SK-N-SH (cell line): ENCODE measurements around the gene SYPL2. TPM values are rescaled to one million over a fixed set of nuclear protein-coding genes. Genes with fewer than 3 reads are reported as not detected.

Experiments
- CTCF ChIA-PET: fragments of 300-600, 350-600 bp; formaldehyde crosslinking; extraction: SDS; loops from one replicate; lab custom pipeline; 2021; lab: Yijun Ruan, JAX
- POLR2A ChIA-PET: fragments of 350-600 bp; sonication (Branson Sonifier 250); formaldehyde crosslinking; extraction: SDS; loops from one replicate; lab custom pipeline; 2020; ENCODE audit warnings: antibody characterized with exemption, inconsistent platforms; lab: Yijun Ruan, JAX
- DNase-seq: peaks from one replicate; pipeline ENCODE4 v3.0.0; 2012
- H2AFZ ChIP-seq: fragments of 200-600 bp; sonication (generic); 2 replicates; pipeline ENCODE4 v1.8.1; 2016; ENCODE audit warnings: antibody characterized with exemption, mild to moderate bottlenecking, low read depth
- H3F3A ChIP-seq: fragments of 200-600 bp; sonication (generic); replicated peaks from 2 replicates; pipeline ENCODE3; 2016; ENCODE audit warnings: antibody characterized with exemption, mild to moderate bottlenecking; ENCODE audit not compliant: insufficient read depth
- H3K27ac ChIP-seq, 2 experiments: fragments of 200-500 bp in 1 of 2; fragments of 200-600 bp in 1 of 2; sonication (Bioruptor generic) in 1 of 2; sonication (generic), shearing (Covaris generic) in 1 of 2; 2 replicates each; pipeline versions ENCODE4 v1.5.1 to v1.6.1; 2014 to 2016; ENCODE audit warnings: low read depth in 2 of 2, inconsistent platforms in 1 of 2, low read length in 1 of 2, mild to moderate bottlenecking in 1 of 2, mixed read lengths in 1 of 2
- H3K27me3 ChIP-seq: fragments of 200-600 bp; sonication (generic), shearing (Covaris generic); 2 replicates; pipeline ENCODE4 v1.6.1; 2016; ENCODE audit warnings: mixed run types; ENCODE audit not compliant: insufficient read depth
- H3K36me3 ChIP-seq, 2 experiments: fragments of 200-500 bp in 1 of 2; fragments of 200-600 bp in 1 of 2; sonication (Bioruptor generic) in 1 of 2; sonication (generic) in 1 of 2; replicated peaks in 1 of 2; 2 replicates each; pipeline versions ENCODE3 to v1.5.1; 2014 to 2016; ENCODE audit warnings: low read length in 1 of 2, mild to moderate bottlenecking in 1 of 2; ENCODE audit not compliant: insufficient read depth in 2 of 2, control insufficient read depth in 1 of 2
- H3K4me1 ChIP-seq, 2 experiments: fragments of 200-500 bp in 1 of 2; fragments of 200-600 bp in 1 of 2; sonication (Bioruptor generic) in 1 of 2; sonication (generic), shearing (Covaris generic) in 1 of 2; 2 replicates each; pipeline versions ENCODE4 v1.5.1 to v1.6.1; 2014 to 2016; ENCODE audit warnings: low read depth in 1 of 2, low read length in 1 of 2, mixed run types in 1 of 2; ENCODE audit not compliant: insufficient read depth in 2 of 2, control insufficient read depth in 1 of 2
- H3K4me2 ChIP-seq: fragments of 200-600 bp; sonication (generic), shearing (Covaris generic); 2 replicates; pipeline ENCODE4 v1.6.1; 2017; ENCODE audit warnings: mixed run types
- H3K4me3 ChIP-seq, 2 experiments: fragments of 200-500 bp in 1 of 2; fragments of 200-600 bp in 1 of 2; sonication (Bioruptor generic) in 1 of 2; sonication (generic), shearing (Covaris generic) in 1 of 2; 2 replicates each; pipeline versions ENCODE4 v1.5.1 to v1.8.1; 2014 to 2016; ENCODE audit warnings: low read depth in 2 of 2, inconsistent platforms in 1 of 2, low read length in 1 of 2, mild to moderate bottlenecking in 1 of 2, mixed read lengths in 1 of 2, moderate library complexity in 1 of 2
- H3K79me2 ChIP-seq: fragments of 200-600 bp; sonication (generic); 2 replicates; pipeline ENCODE4 v1.8.1; 2017; ENCODE audit warnings: mild to moderate bottlenecking; ENCODE audit not compliant: insufficient read depth
- H3K9ac ChIP-seq: fragments of 200-600 bp; sonication (generic); 2 replicates; pipeline ENCODE4 v1.6.1; 2017; ENCODE audit warnings: mixed run types
- H3K9me2 ChIP-seq: fragments of 200-600 bp; sonication (generic); 2 replicates; pipeline ENCODE4 v1.6.1; 2017; ENCODE audit warnings: mixed run types
- H3K9me3 ChIP-seq: fragments of 200-600 bp; sonication (generic); 2 replicates; pipeline ENCODE4 v1.6.1; 2017; ENCODE audit warnings: mixed run types, mild to moderate bottlenecking, moderate library complexity
- H4K20me1 ChIP-seq: fragments of 200-600 bp; sonication (generic); 2 replicates; pipeline ENCODE4 v1.6.1; 2017; ENCODE audit warnings: mild to moderate bottlenecking, mixed run types; ENCODE audit not compliant: insufficient read depth
- CTCF ChIP-seq: fragments of 200-600 bp; sonication (generic); IDR thresholded peaks from 2 replicates; pipeline ENCODE4 v1.6.1; 2017; ENCODE audit warnings: antibody characterized with exemption, mild to moderate bottlenecking, moderate library complexity
- ELF1 ChIP-seq: IDR thresholded peaks from 2 replicates; pipeline ENCODE4 v1.4.0; 2012
- FOXJ3 ChIP-seq: sonication (generic); formaldehyde crosslinking; IDR thresholded peaks from 2 replicates; pipeline ENCODE4 v1.5.1; 2020; ENCODE audit warnings: mild to moderate bottlenecking, missing genetic modification reagents
- IRF3 ChIP-seq: fragments of 150-350 bp; IDR thresholded peaks from 2 replicates; pipeline ENCODE4 v1.6.1; 2016; ENCODE audit warnings: mild to moderate bottlenecking, low read depth, low read length
- JUND ChIP-seq: IDR thresholded peaks from 2 replicates; pipeline ENCODE4 v1.4.0; 2012
- MEF2A ChIP-seq: IDR thresholded peaks from 2 replicates; pipeline ENCODE4 v1.4.0; 2012; ENCODE audit warnings: low read depth, borderline replicate concordance
- MXI1 ChIP-seq: IDR thresholded peaks from 2 replicates; pipeline ENCODE4 v1.6.1; 2012; ENCODE audit warnings: mild to moderate bottlenecking, low read depth, low read length, improper control_type of control experiment
- RAD21 ChIP-seq: IDR thresholded peaks from 2 replicates; pipeline ENCODE4 v1.6.1; 2012; ENCODE audit warnings: mild to moderate bottlenecking, low read length
- RXRA ChIP-seq: IDR thresholded peaks from 2 replicates; pipeline ENCODE4 v1.4.0; 2012; ENCODE audit warnings: low read depth, mild to moderate bottlenecking, borderline replicate concordance
- SMC3 ChIP-seq: IDR thresholded peaks from 2 replicates; pipeline ENCODE4 v1.6.1; 2012; ENCODE audit warnings: low read depth, low read length, improper control_type of control experiment
- USF1 ChIP-seq: IDR thresholded peaks from 2 replicates; pipeline ENCODE4 v1.4.0; 2012; ENCODE audit warnings: low read depth, borderline replicate concordance
- WGBS: methylation state at CpG from one replicate; pipeline ENCODE4 v1.1.6; 2017; ENCODE audit warnings: low lambda C conversion rate; 5-methylcytosine and 5-hydroxymethylcytosine counted together
- polyA plus RNA-seq, 3 experiments: library from polyadenylated mRNA; depleted of rRNA; stranded (reverse); fragments of >200 nt; gene quantifications; 2 replicates each; pipeline ENCODE4 v1.2.3, GENCODE V29; 2012

SYPL2 gene
- polyA plus RNA-seq, 1 of the 3 experiments (the other 2 are of a cell fraction) = 0.03 TPM

- ChIA-PET POLR2A (interaction anchor here (0.6 to 1.3 kb wide), 4 partner anchors 12 to 123 kb away, joined by 3 to 4 read pairs (median 3); partner anchors contain the start of gene AMIGO1), CTCF (interaction anchor here (0.9 to 40.2 kb wide), 19 partner anchors 9 to 277 kb away, joined by 3 to 1710 read pairs (median 4); partner anchors contain the start of genes AMIGO1, ATXN7L2, CYB561D1 and GNAI3)
- H3K27me3 ChIP-seq = no peaks in the 10 kb centered on the region
- TF ChIP-seq USF1 (no peak), MEF2A (no peak), SMC3 (no peak), ELF1 (no peak), RXRA (no peak), FOXJ3 (CRISPR knock-in tag) (no peak), JUND (no peak)
- no peaks in the 10 kb centered on the region for H4K20me1 ChIP-seq
- no peaks in the 10 kb centered on the region for H3K9me3 ChIP-seq
- peaks cover 5 to 17% of the 10 kb centered on the region in 2 experiments for H3K36me3 ChIP-seq
- H3K27ac ChIP-seq = no peak overlapping the region; a peak in 1 of 4 replicates
- no peak overlapping the region for H3K4me3 ChIP-seq
- 69% methylated on average over 9 of the region's 9 CpGs for WGBS
- DNase-seq = no peak
- H3K4me1 ChIP-seq = peaks cover 0 to 24% of the 10 kb centered on the region in 2 experiments; a peak in 2 of 4 replicates
- no peaks in the 10 kb centered on the region for H3F3A ChIP-seq
- no peak overlapping the region for H3K9ac ChIP-seq
- H3K79me2 ChIP-seq = peaks cover 19% of the 10 kb centered on the region
- no peak overlapping the region for H2AFZ ChIP-seq
- H3K9me2 ChIP-seq = no peaks in the 10 kb centered on the region
- H3K4me2 ChIP-seq = no peak overlapping the region
These were observed 31.3 kb downstream of the SYPL2 start for GRCh38 chr1:109497449-109498160.

GRCh38 chr1:109498161-109498801 is 31.9 kb downstream of the SYPL2 start:
- no peaks in the 10 kb centered on the region for H3K9me2 ChIP-seq
- peaks cover 19% of the 10 kb centered on the region for H3K79me2 ChIP-seq
- CTCF ChIA-PET = interaction anchor here (0.7 to 40.2 kb wide), 25 partner anchors 9 to 275 kb away, joined by 3 to 1710 read pairs (median 4); partner anchors contain the start of genes AMIGO1, ATXN7L2, CYB561D1 and GNAI3
- no peaks in the 10 kb centered on the region for H3K9me3 ChIP-seq
- DNase-seq = peak; percentile 87
- H3K36me3 ChIP-seq = peaks cover 5 to 17% of the 10 kb centered on the region in 2 experiments
- H3K4me2 ChIP-seq = no peak overlapping the region
- WGBS = 65% methylated on average over 6 of the region's 12 CpGs
- POLR2A ChIA-PET = interaction anchor here (0.6 to 3.3 kb wide), 4 partner anchors 11 to 122 kb away, joined by 3 to 13 read pairs (median 3); partner anchors contain the start of gene AMIGO1
- no peaks in the 10 kb centered on the region for H4K20me1 ChIP-seq
- no peak for TF ChIP-seq RXRA
- peak; percentile 94 for TF ChIP-seq SMC3
- TF ChIP-seq IRF3 = no peak
- TF ChIP-seq RAD21 = peak; percentile 77
- TF ChIP-seq MXI1 = peak; percentile 37; the same call in 1 of the 2 replicates
- TF ChIP-seq CTCF = peak; percentile 62
- H3K9ac ChIP-seq = no peak overlapping the region
- H3K4me3 ChIP-seq = no peak overlapping the region; a peak in 1 of 4 replicates
- peak overlapping the region in 1 of 2 experiments; percentile 67; a peak in 2 of 4 replicates for H3K27ac ChIP-seq
- H3F3A ChIP-seq = no peaks in the 10 kb centered on the region
- peaks cover 0 to 24% of the 10 kb centered on the region in 2 experiments; a peak in 2 of 4 replicates for H3K4me1 ChIP-seq
- H3K27me3 ChIP-seq = no peaks in the 10 kb centered on the region
- no peak overlapping the region for H2AFZ ChIP-seq
